ENCODE results near the gene CHST5. TPM values are rescaled to one million over a fixed set of nuclear protein-coding genes. Genes with fewer than 3 reads are reported as not detected.

The CHST5 gene
- total RNA-seq = not detected in 2 replicates

GRCh38 chr16:75535901-75536300, at the start of gene CHST5:
Gene CHST5, minus strand, starts transcription at chr16:75536108. Its CDS starts 5,724 bp downstream, at chr16:75530384.

GRCh38 chr16:75566040-75566757, 30.3 kb upstream of the CHST5 start, which contains the start of gene GABARAPL2:
Gene GABARAPL2, plus strand, starts transcription at chr16:75566379. Its CDS starts 108 bp downstream, at chr16:75566487.

GRCh38 chr16:75555707-75556430, 20.0 kb upstream of the CHST5 start, which contains the start of gene TMEM231:
Gene TMEM231, minus strand, starts transcription at chr16:75556252. Its CDS starts 43 bp downstream, at chr16:75556209.

GRCh38 chr16:75495076-75495674, 40.7 kb downstream of the CHST5 start, which contains the start of gene CHST6:
Gene CHST6, minus strand, starts transcription at chr16:75495441. Its CDS starts 15,613 bp downstream, at chr16:75479828.

Other genes starting within 250 kb of the CHST5 start
- gene CFDP1, start 102.6 kb downstream of the CHST5 start, total RNA-seq = 54.0 and 85.4 TPM in 2 replicates
- 35.5 and 44.8 TPM in 2 replicates for gene TMEM170A, start 71.4 kb downstream of the CHST5 start, total RNA-seq
- 1.0 and 2.8 TPM in 2 replicates for gene CHST6, start 40.7 kb downstream of the CHST5 start, total RNA-seq
- 9.9 and 11.2 TPM in 2 replicates for gene TMEM231, start 20.1 kb upstream of the CHST5 start, total RNA-seq
- 26.0 and 37.9 TPM in 2 replicates for gene GABARAPL2, start 30.3 kb upstream of the CHST5 start, total RNA-seq
- 74.2 and 88.3 TPM in 2 replicates for gene ADAT1, start 87.2 kb upstream of the CHST5 start, total RNA-seq
- gene KARS1, start 111.6 kb upstream of the CHST5 start, total RNA-seq = 134 and 149 TPM in 2 replicates
- 33.5 and 38.3 TPM in 2 replicates for gene TERF2IP, start 111.7 kb upstream of the CHST5 start, total RNA-seq
- not detected in 2 replicates for gene CPHXL2, start 140.9 kb upstream of the CHST5 start, total RNA-seq
- gene DUXB, start 165.4 kb upstream of the CHST5 start, total RNA-seq = not detected in 2 replicates
- not detected in 2 replicates for gene CPHXL, start 190.4 kb upstream of the CHST5 start, total RNA-seq